ENCODE data around the gene CDKAL1. TPM values are rescaled to one million over a fixed set of nuclear protein-coding genes. Genes with fewer than 3 reads are reported as not detected.

Gene CDKAL1
- total and polyA plus RNA-seq, 2 of the 8 experiments (the other 6 are each of a cell fraction or from before 2014, with no cell fraction given), result 8.4 to 24.6 TPM

DNA sequence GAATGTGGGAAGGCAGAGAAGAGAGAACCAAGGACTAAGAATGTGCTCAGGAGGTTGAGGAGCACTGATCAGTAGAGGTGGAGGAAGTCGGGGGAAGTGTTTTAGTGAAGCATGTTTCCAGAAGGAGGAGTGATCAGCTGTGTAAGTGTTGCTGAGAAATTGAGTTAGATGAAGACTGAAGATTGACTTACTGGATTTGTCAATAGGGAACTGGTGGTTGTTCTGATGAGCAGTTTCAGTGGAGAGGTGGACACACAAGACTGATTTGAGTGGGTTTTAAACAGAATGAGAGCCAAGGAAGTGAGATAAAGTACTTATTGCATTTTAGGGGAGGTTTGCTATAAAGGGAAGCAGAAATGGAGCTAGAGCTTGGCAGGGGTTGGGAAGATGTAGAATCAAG is 182.6 kb downstream of the CDKAL1 start:
- H3K9ac ChIP-seq (replicated peaks in 1 of 4; ENCODE audit: extremely low read depth in 1 of 4, low read depth in 3 of 4, low read length in 3 of 4), result no peak overlapping the region
- no peak overlapping the region for H2AFZ ChIP-seq (ENCODE audit: low read length)
- no peak overlapping the region for H2BK5ac ChIP-seq (ENCODE audit: low read depth, low read length)
- no peak overlapping the region for H4K91ac ChIP-seq (replicated peaks; ENCODE audit: insufficient read length, low read length)
- H3K4me1 ChIP-seq (replicated peaks in 1 of 4; ENCODE audit: control insufficient read depth in 3 of 4, insufficient read depth in 4 of 4, low read length in 3 of 4), result no peaks in the 10 kb centered on the region
- no peak overlapping the region for H4K8ac ChIP-seq (ENCODE audit: extremely low read depth, insufficient read depth, low read length)
- DNase-seq (ENCODE audit: low read depth in 1 of 2, low spot score in 2 of 2) (no peak), FAIRE-seq (no peak)
- ChIA-PET POLR2A (ENCODE audit: partially characterized antibody) (no interaction called here), CTCF (ENCODE audit: partially characterized antibody) (no interaction called here)
- no peak overlapping the region for H3K4me3 ChIP-seq (ENCODE audit: extremely low read depth in 1 of 4, insufficient read depth in 2 of 4, low read depth in 3 of 4, low read length in 4 of 4)
- H3K4me2 ChIP-seq (ENCODE audit: insufficient read depth in 1 of 2, low read depth in 2 of 2, low read length in 2 of 2), result no peak overlapping the region
- no peaks in the 10 kb centered on the region for H3K36me3 ChIP-seq (ENCODE audit: control insufficient read depth in 2 of 4, insufficient read depth in 4 of 4, low read length in 3 of 4)
- H2AK5ac ChIP-seq (ENCODE audit: low read depth, low read length), result peak overlapping the region; percentile 65; the same call in 1 of the 2 replicates
- no peak overlapping the region; the same call in none of the 2 replicates for H3K18ac ChIP-seq (ENCODE audit: extremely low read depth, low read length)
- H3K4ac ChIP-seq (replicated peaks; ENCODE audit: insufficient read length, low read depth, low read length), result no peak overlapping the region
- H2BK20ac ChIP-seq (ENCODE audit: low read length), result no peak overlapping the region; the same call in 1 of the 2 replicates
- no peaks in the 10 kb centered on the region for H4K20me1 ChIP-seq (replicated peaks in 1 of 2; ENCODE audit: control insufficient read depth in 1 of 2, insufficient read depth in 2 of 2, low read length in 2 of 2)
- H4K5ac ChIP-seq (ENCODE audit: insufficient read length, low read depth, low read length), result no peak overlapping the region
- no peak overlapping the region for H2BK15ac ChIP-seq (ENCODE audit: low read length)
- no peaks in the 10 kb centered on the region; a peak in 2 of 4 replicates for H3K79me2 ChIP-seq (ENCODE audit: control insufficient read depth in 1 of 2, insufficient read depth in 2 of 2, low read length in 2 of 2)
- WGBS, 2 experiments (ENCODE audit: extremely low coverage in 1 of 2, insufficient coverage in 1 of 2, insufficient read length in 1 of 2, insufficient replicate concordance in 2 of 2, low coverage in 1 of 2, low lambda C conversion rate in 2 of 2, missing lambda C conversion rate in 1 of 2), result 89% methylated on average over 1 of the region's 1 CpG; no CpG with 5 or more reads in 1 of the 2 experiments
- H3K23me2 ChIP-seq (ENCODE audit: low read depth, low read length), result no peaks in the 10 kb centered on the region
- no peak overlapping the region for H3K14ac ChIP-seq (ENCODE audit: insufficient read length)
- no peaks in the 10 kb centered on the region for H3K79me1 ChIP-seq (ENCODE audit: low read depth, low read length)
- H2BK120ac ChIP-seq (replicated peaks; ENCODE audit: low read depth, low read length), result no peak overlapping the region
- no peak overlapping the region for H3K27ac ChIP-seq (ENCODE audit: low read depth, low read length)
- no peak overlapping the region for H3K56ac ChIP-seq (replicated peaks; ENCODE audit: insufficient read length, low read depth, low read length)
- H3K9me3 ChIP-seq (ENCODE audit: insufficient read depth in 2 of 2, low read depth in 1 of 2, low read length in 1 of 2), result no peaks in the 10 kb centered on the region
- no peak overlapping the region for H3K23ac ChIP-seq (ENCODE audit: insufficient read length)
- H3K27me3 ChIP-seq (replicated peaks in 1 of 4; ENCODE audit: control insufficient read depth in 3 of 4, extremely low read depth in 1 of 4, insufficient read depth in 3 of 4, low read length in 3 of 4), result no peaks in the 10 kb centered on the region
- H2BK12ac ChIP-seq (ENCODE audit: low read depth, low read length), result no peak overlapping the region; the same call in 1 of the 2 replicates
- TF ChIP-seq CHD2 (IDR thresholded peaks at IDR 0.05; ENCODE audit: low read length) (no peak), POU5F1 (IDR thresholded peaks at IDR 0.05; ENCODE audit: low read depth, low read length) (no peak), POLR2AphosphoS5 (IDR thresholded peaks at IDR 0.05; ENCODE audit: low read depth, low read length) (no peak), BRCA1 (IDR thresholded peaks at IDR 0.05; ENCODE audit: low read depth, low read length) (no peak), RFX5 (IDR thresholded peaks at IDR 0.05; ENCODE audit: borderline replicate concordance, low read depth, low read length) (no peak), CHD1 (IDR thresholded peaks at IDR 0.05; ENCODE audit: low read depth, low read length) (no peak), KDM5A (IDR thresholded peaks at IDR 0.05; ENCODE audit: low read length) (no peak), TAF7 (optimal IDR thresholded peaks at IDR 0.05; ENCODE audit: borderline replicate concordance, low read depth, low read length) (no peak), TAF1 (IDR thresholded peaks at IDR 0.05; ENCODE audit: low read depth, low read length) (no peak), RBBP5 (IDR thresholded peaks at IDR 0.05; ENCODE audit: borderline replicate concordance, low read depth, low read length) (no peak), EGR1 (IDR thresholded peaks at IDR 0.05; ENCODE audit: borderline replicate concordance, low read depth, low read length) (no peak), SIRT6 (IDR thresholded peaks at IDR 0.05; ENCODE audit: low read length) (no peak)
- TF ChIP-seq, protein P1, sequence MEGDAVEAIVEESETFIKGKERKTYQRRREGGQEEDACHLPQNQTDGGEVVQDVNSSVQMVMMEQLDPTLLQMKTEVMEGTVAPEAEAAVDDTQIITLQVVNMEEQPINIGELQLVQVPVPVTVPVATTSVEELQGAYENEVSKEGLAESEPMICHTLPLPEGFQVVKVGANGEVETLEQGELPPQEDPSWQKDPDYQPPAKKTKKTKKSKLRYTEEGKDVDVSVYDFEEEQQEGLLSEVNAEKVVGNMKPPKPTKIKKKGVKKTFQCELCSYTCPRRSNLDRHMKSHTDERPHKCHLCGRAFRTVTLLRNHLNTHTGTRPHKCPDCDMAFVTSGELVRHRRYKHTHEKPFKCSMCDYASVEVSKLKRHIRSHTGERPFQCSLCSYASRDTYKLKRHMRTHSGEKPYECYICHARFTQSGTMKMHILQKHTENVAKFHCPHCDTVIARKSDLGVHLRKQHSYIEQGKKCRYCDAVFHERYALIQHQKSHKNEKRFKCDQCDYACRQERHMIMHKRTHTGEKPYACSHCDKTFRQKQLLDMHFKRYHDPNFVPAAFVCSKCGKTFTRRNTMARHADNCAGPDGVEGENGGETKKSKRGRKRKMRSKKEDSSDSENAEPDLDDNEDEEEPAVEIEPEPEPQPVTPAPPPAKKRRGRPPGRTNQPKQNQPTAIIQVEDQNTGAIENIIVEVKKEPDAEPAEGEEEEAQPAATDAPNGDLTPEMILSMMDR (IDR thresholded peaks at IDR 0.05; ENCODE audit: control extremely low read depth in 1 of 3, insufficient read depth in 1 of 3, low read depth in 1 of 3, low read length in 3 of 3), result no peak

All from H1 (cell line).